ENCODE measurements around the gene HIVEP3.

DNA sequence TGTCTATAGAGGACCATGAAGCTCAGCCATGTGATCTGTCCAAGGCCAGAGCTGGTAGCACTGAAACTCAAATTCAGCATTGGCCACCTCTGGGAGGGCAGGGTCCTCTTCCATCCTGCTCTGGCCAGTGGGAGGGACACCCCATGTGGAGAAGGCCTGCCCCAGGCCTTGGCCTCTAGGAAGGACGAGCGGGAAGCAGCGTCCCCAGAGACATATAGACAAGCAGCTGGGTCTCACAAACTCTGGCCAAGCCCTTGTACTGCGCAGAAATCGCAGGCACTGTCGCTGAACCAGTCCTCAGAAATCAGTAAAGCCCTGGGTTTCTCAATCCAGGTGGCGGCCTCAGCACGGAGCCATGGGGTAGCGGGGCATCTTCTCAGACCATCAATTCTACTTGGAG, 180.7 kb downstream of the HIVEP3 start:
- TF ChIP-seq, protein P1, sequence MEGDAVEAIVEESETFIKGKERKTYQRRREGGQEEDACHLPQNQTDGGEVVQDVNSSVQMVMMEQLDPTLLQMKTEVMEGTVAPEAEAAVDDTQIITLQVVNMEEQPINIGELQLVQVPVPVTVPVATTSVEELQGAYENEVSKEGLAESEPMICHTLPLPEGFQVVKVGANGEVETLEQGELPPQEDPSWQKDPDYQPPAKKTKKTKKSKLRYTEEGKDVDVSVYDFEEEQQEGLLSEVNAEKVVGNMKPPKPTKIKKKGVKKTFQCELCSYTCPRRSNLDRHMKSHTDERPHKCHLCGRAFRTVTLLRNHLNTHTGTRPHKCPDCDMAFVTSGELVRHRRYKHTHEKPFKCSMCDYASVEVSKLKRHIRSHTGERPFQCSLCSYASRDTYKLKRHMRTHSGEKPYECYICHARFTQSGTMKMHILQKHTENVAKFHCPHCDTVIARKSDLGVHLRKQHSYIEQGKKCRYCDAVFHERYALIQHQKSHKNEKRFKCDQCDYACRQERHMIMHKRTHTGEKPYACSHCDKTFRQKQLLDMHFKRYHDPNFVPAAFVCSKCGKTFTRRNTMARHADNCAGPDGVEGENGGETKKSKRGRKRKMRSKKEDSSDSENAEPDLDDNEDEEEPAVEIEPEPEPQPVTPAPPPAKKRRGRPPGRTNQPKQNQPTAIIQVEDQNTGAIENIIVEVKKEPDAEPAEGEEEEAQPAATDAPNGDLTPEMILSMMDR (IDR thresholded peaks at IDR 0.05) = no peak
- no peak for TF ChIP-seq POLR2A (IDR thresholded peaks at IDR 0.05)
